Kidney epithelial cell (primary cell): ENCODE data around the gene EXOC6. TPM values are rescaled to one million over a fixed set of nuclear protein-coding genes. Genes with fewer than 3 reads are reported as not detected.

Experiments used
- DNase-seq: peaks from one replicate; pipeline ENCODE4 v3.0.0-alpha.2; 2010; ENCODE audit warnings: low read depth
- H3K27me3 ChIP-seq: 2 replicates; pipeline ENCODE4 v1.6.0; 2011; ENCODE audit warnings: low read length; ENCODE audit not compliant: control insufficient read depth, insufficient read depth
- H3K36me3 ChIP-seq: 2 replicates; pipeline ENCODE4 v1.5.1; 2011; ENCODE audit warnings: low read length; ENCODE audit not compliant: control insufficient read depth, insufficient read depth
- H3K4me3 ChIP-seq: 2 replicates; pipeline ENCODE4 v1.5.1; 2011; ENCODE audit warnings: low read depth, mild to moderate bottlenecking, control low read depth, low read length
- total RNA-seq: library from RNA; depleted of rRNA; stranded (reverse); fragments of >200 nt; gene quantifications from 2 replicates; pipeline ENCODE4 v1.2.3, GENCODE V29; 2015
- TF ChIP-seq, protein P1 (sequence below): IDR thresholded peaks from 2 replicates; pipeline ENCODE4 v1.5.1; 2011; ENCODE audit warnings: mild to moderate bottlenecking, moderate library complexity, low read length, control low read depth, inconsistent platforms; ENCODE audit not compliant: insufficient read depth, poor library complexity, severe bottlenecking

EXOC6 gene
- total RNA-seq, 1 donor from 2014 or later, result 10.5 TPM

GRCh38 chr10:93081834-93082233 lies 233.5 kb downstream of the EXOC6 start:
- H3K4me3 ChIP-seq, result no peak overlapping the region
- DNase-seq, result no peak
- H3K27me3 ChIP-seq, result peaks cover 8% of the 10 kb centered on the region
- TF ChIP-seq, protein P1, sequence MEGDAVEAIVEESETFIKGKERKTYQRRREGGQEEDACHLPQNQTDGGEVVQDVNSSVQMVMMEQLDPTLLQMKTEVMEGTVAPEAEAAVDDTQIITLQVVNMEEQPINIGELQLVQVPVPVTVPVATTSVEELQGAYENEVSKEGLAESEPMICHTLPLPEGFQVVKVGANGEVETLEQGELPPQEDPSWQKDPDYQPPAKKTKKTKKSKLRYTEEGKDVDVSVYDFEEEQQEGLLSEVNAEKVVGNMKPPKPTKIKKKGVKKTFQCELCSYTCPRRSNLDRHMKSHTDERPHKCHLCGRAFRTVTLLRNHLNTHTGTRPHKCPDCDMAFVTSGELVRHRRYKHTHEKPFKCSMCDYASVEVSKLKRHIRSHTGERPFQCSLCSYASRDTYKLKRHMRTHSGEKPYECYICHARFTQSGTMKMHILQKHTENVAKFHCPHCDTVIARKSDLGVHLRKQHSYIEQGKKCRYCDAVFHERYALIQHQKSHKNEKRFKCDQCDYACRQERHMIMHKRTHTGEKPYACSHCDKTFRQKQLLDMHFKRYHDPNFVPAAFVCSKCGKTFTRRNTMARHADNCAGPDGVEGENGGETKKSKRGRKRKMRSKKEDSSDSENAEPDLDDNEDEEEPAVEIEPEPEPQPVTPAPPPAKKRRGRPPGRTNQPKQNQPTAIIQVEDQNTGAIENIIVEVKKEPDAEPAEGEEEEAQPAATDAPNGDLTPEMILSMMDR, result no peak
- no peaks in the 10 kb centered on the region for H3K36me3 ChIP-seq

DNA sequence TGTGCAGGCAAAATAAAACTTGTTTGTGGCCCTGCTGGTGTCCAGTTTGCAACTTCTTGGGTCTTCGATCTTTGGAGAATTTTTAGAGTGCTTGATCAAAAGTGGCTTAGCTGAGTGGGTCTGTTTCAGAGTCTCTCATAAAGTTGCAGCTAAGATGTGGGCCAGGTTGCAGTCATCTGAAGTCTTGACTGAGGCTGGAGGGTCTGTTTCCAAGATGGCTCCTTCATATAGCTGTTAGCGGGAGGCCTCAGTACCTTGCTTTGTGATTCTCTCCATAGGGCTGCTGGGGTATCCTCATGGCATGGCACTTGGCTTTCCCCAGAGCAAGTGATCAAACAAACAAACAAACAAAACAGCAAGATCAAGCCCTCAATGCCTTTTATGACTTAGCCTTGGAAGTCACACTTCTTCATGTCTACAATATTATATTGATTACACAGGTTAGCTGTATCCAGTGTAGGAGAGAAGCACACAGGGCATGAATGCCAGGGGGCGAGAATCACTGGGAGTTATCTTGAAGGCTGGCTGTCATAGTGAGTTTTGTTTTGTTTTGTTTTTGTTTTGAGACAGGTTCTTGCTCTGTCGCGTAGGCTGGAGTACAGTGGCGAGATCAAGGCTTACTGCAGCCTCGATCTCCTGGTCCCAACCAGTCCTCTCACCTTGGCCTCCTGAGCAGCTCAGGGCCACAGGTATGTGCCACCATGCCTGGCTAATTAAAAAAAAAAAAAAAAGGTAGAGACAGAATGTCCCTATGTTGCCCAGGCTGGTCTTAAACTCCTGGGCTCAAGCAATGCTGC lies 235.6 kb downstream of the EXOC6 start:
- TF ChIP-seq, protein P1, result no peak
- H3K27me3 ChIP-seq, result peaks cover 8% of the 10 kb centered on the region
- H3K4me3 ChIP-seq, result no peak overlapping the region
- no peak for DNase-seq
- no peaks in the 10 kb centered on the region for H3K36me3 ChIP-seq

DNA sequence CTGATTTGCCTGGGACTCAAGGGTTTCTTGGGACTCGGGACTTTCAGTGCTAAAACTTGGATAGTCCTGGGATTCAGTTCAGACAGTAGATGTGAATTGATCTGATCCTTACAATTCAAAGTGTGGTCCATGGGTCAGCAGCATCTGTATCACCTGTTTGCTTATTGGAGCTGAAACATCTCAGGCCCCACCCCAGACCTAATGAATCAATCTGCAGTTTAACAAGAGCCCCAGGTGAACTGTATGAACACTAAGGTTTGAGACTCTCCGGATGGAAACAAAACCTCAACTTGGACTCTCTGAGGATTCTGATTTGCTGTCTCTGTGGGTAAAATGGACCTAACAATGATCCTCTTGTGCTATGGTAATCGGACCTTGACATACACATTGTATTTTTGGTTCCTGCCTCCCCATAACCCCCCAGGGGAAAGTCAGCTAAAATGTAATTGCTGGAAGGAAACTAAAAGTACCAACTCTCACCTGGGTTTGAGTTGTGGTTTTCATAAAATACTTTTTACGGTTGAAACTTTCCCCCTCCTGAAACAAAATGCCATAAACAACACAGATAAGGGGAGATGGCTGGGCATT lies 237.0 kb downstream of the EXOC6 start:
- Histone ChIP-seq H3K36me3 (no peaks in the 10 kb centered on the region), H3K27me3 (no peaks in the 10 kb centered on the region), H3K4me3 (no peak overlapping the region)
- TF ChIP-seq, protein P1, result no peak
- DNase-seq, result no peak

DNA sequence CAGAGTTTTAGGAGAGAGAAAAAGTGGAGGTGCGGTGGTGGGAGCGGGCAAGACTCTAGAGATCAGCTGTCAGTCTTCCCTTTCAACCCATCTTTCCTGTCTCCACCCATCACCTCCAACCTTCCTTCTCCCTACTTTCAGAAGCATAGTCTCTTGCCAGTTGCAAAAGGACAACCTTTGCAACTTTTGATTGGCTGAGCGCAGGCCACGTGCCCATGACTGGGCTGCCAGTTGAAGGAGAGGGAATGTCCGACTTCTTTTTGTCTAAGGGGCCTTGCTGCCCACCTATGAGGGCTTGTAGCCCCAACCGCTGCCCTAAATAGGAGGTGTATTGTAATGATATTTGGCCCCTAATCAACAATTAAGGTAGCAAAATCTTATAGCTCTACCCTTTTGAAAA lies 238.0 kb downstream of the EXOC6 start:
- TF ChIP-seq, protein P1, result no peak
- no peak for DNase-seq
- H3K4me3 ChIP-seq, result no peak overlapping the region
- H3K27me3 ChIP-seq, result no peaks in the 10 kb centered on the region
- no peaks in the 10 kb centered on the region for H3K36me3 ChIP-seq

DNA sequence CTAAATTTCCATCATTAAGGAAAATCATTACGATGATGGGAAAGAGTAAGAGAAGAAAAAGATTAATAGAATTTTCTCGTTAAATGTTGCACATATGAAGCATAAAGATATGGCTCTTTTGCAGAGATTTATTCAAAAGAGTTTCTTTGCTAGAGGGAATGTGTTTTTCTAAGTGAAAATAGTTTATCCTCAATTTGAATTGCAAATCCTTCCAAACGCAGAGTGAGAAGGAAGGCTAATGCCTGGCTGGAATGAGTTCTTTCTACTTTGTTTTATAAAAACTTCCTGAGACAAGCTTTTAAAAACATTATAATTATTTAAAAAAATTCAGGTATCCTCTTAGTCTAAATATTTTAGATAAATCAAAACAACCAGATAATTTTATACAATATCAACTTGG lies 239.5 kb downstream of the EXOC6 start:
- H3K36me3 ChIP-seq, result no peaks in the 10 kb centered on the region
- H3K4me3 ChIP-seq, result no peak overlapping the region
- H3K27me3 ChIP-seq, result no peaks in the 10 kb centered on the region
- TF ChIP-seq, protein P1, result no peak
- no peak for DNase-seq
